ENCODE measurements around the gene NKTR.

NKTR gene

DNA sequence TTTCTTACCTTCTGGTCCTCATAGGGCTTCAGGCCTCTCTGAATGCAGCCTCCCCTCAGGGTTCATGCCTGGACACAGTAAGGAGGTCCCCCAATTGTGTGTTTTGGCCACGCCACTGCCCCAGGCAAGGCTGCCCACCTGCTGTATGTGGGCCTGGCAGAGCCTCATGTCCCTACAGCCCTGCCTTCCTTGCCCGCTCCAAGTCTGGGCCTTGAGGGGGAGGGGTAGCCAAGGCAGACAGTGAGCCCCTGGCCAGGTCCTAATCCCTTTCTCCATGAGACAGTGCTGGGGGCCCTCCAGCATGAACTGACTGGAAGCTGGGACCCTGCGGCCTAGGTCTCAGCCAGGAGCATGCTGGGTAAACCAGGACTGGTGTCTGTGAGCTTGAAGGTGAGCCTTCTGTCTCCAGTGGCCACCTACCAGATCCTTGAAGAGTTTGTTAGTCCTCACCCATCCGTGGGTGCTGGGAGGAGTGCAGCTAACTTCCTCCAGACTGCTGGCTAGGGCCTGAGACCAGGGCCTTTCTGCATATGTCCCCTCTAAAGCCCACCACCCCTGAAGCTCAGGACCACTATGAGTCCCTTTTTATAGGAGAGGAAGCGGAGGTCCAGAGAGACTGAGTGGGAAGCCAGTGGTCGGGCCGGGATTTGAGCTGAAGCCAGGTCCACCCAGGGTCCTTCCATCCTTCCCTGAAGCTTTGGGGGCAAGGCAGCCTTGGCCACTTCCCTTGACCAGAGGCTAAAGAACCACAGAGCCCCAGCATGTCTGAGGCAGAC, 61.7 kb downstream of the NKTR start:
- DNase-seq (ENCODE audit: low spot score), result no peak

- DNase-seq (ENCODE audit: low spot score), result no peak
These were observed 62.5 kb downstream of the NKTR start for GRCh38 chr3:42662813-42663535.

GRCh38 chr3:42663581-42664437, 63.3 kb downstream of the NKTR start:
- DNase-seq (ENCODE audit: low spot score), result no peak

- no peak for DNase-seq (ENCODE audit: low spot score)
These were observed 63.9 kb downstream of the NKTR start for GRCh38 chr3:42664438-42664803.

DNA sequence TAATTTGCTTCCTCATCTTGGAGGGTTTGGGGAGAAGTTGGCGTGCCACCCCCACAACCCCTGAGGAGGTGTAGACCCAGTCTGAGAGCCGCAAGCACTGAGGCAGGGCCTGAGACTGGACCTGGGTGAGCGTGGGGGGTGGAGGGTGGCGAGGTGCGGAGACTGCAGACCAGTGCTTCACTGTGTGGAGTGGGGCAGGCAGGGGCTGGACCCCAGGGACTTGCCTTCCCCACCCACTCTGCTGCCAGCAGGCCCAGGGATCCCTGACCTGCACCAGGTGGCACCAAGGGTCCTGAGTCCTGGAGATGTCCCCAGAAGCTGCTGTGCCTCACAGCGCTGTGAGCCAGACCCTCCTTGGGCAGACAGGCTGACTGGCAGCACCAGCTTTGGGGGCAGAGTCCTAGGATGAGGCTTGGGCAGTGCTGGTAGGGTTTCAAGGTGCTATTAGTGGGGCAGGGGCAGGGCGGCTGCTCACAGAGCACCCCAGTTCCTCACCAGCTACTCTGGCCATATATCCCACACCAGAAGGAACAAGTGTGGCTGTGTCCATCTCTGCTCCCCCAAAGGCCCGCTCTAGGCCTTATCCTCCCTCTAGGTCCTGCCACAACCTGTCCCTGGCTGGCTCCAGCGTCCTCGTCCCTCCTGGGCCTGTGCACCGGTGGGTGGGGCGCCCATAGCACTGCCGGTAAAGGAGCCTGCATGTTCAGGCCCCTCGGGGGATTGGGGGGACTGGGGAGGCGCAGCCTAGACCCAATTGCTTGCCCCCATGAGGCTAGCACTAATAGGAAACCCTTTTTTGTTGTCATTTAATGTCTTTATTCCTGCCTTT, 64.8 kb downstream of the NKTR start:
- DNase-seq (ENCODE audit: low spot score), result no peak

- no peak for DNase-seq (ENCODE audit: low spot score)
These were observed 65.5 kb downstream of the NKTR start for GRCh38 chr3:42666022-42666421.

- DNase-seq (ENCODE audit: low spot score), result no peak
These were observed 66.1 kb downstream of the NKTR start for GRCh38 chr3:42666577-42666998.

GRCh38 chr3:42667096-42667522, 66.6 kb downstream of the NKTR start:
- DNase-seq (ENCODE audit: low spot score), result no peak

GRCh38 chr3:42667523-42668412, 67.3 kb downstream of the NKTR start:
- no peak for DNase-seq (ENCODE audit: low spot score)

DNA sequence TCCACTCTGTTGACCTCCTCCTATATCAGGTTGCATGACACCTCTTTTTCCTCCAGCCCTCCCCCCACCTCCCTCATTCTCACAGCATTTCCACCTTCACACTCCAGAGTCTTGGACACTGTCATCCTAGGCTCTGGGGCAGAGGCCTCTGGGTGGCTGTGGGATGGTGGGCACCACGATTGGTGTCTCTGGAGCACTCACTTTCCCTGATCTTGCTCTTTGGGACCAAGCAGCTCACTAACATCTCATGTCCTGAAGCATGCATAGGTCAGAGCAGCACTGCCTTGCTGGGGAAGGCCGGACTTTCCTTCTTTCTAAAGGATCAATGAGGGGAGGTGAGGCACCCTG, 67.9 kb downstream of the NKTR start:
- DNase-seq (ENCODE audit: low spot score), result no peak

- no peak for DNase-seq (ENCODE audit: low spot score)
These were observed 68.3 kb downstream of the NKTR start for GRCh38 chr3:42668793-42669217.

GRCh38 chr3:42670051-42670576, 69.6 kb downstream of the NKTR start:
- DNase-seq (ENCODE audit: low spot score), result no peak

- no peak for DNase-seq (ENCODE audit: low spot score)
These were observed 70.2 kb downstream of the NKTR start for GRCh38 chr3:42670670-42671069.

GRCh38 chr3:42672515-42672914, 72.0 kb downstream of the NKTR start:
- no peak for DNase-seq (ENCODE audit: low spot score)

DNA sequence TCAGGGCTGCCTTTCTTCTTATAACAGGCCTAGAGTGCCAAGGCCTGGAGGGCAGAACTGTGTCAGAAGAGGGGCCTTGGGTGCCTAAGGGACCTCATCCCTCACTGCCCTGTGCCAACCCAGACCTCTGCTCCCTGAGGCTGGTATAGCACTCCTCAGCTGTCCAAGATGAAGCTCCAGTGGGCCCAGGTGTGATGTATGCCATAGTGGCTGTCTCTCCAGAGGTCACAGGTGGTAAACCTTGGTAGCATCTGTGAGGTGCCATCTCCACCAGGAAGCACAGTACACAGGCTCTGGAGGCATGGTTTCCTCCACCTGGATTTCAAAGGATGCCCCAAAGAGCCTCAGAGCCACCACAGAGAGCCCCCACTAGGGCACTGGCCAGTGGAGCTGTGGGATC, 72.6 kb downstream of the NKTR start:
- DNase-seq (ENCODE audit: low spot score), result no peak

- DNase-seq (ENCODE audit: low spot score), result no peak
These were observed 73.7 kb downstream of the NKTR start for GRCh38 chr3:42674146-42674545.

DNA sequence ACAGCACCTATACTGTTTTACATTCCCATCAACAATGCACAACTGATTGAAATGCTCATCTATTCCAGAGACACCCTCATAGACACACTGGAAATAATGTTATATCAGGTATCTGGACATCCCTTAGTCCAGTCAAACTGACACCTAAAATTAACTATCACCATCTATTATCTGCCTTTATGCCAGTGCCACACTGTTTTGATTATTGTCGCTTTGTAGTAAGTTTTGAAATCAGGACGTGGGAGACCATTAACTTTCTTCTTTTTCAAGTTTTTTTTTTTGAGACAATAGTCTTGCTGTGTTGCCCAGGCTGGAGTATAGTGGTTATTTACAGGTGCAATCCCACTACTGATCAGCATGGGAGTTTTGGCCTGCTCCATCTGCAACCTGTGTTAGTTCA, 75.4 kb downstream of the NKTR start:
- DNase-seq (ENCODE audit: low spot score), result no peak

DNA sequence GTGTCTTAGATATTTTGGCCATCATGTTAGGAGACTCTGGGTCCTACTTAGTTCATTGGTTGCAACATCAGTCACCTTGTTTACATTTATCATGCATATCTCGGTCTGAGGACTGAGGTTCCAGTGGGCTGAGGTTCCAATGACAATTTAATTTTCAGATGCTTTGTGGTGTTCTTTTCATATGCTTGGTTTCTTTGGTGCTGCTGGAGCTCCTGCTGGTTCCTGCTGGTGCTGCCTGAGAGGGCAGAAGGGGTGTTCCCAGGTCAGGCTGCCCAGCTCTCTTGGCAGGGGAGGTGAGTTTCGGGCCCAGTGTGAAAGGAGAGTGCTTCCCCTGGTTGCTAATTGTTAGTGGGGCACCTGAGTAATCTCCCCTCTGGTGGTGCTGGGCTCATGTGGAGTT, 78.0 kb downstream of the NKTR start:
- no peak for DNase-seq (ENCODE audit: low spot score)

GRCh38 chr3:42680271-42680670, 79.8 kb downstream of the NKTR start:
- DNase-seq (ENCODE audit: low spot score), result no peak

DNA sequence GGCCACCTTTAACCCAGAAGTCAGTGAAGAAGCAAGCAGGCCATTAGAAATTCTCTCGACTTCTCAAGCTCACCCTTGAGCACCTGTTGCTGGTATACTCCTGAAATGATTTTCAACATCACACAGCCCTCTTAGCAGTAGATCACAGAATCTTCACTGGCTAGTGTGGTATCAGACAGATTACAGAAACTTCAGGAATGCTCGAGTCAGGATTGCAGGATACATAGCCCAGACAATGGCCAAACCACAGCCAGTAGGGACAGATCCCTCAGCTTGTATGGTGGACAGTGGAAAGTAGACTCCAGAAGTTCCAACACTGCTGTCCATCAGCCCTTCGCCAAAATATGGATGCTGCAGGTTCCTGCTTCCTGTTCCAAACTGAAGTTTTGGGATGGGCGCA, 80.3 kb downstream of the NKTR start:
- DNase-seq (ENCODE audit: low spot score), result no peak
